HG03095 (cell line): ENCODE data around the gene SPATC1L.

Experiments
- ATAC-seq: cut with Tn5 transposase; IDR thresholded peaks from one replicate; pipeline ENCODE4 v1.9.1; 2021; ENCODE audit warnings: moderate library complexity; ENCODE audit not compliant: unreplicated experiment

Gene SPATC1L

GRCh38 chr21:46136739-46137349 lies 47.4 kb downstream of the SPATC1L start:
- ATAC-seq, result no peak

- ATAC-seq, result no peak
Observed at GRCh38 chr21:46135782-46136395, 48.4 kb downstream of the SPATC1L start.

GRCh38 chr21:46131838-46132651 lies 52.2 kb downstream of the SPATC1L start:
- no peak for ATAC-seq

- no peak for ATAC-seq
Observed at GRCh38 chr21:46131588-46131837, 52.7 kb downstream of the SPATC1L start.

GRCh38 chr21:46130831-46131587 lies 53.2 kb downstream of the SPATC1L start:
- no peak for ATAC-seq

GRCh38 chr21:46129846-46130651 lies 54.2 kb downstream of the SPATC1L start:
- ATAC-seq, result no peak

GRCh38 chr21:46128933-46129571 lies 55.2 kb downstream of the SPATC1L start:
- ATAC-seq, result no peak

- no peak for ATAC-seq
Observed at GRCh38 chr21:46128106-46128932, 55.9 kb downstream of the SPATC1L start.

GRCh38 chr21:46127239-46128105 lies 56.8 kb downstream of the SPATC1L start:
- ATAC-seq, result no peak

GRCh38 chr21:46126309-46127238 lies 57.7 kb downstream of the SPATC1L start:
- no peak for ATAC-seq

- no peak for ATAC-seq
Observed at GRCh38 chr21:46125846-46126301, 58.4 kb downstream of the SPATC1L start.

GRCh38 chr21:46124926-46125845 lies 59.1 kb downstream of the SPATC1L start:
- no peak for ATAC-seq

- no peak for ATAC-seq
Observed at GRCh38 chr21:46124083-46124925, 60.0 kb downstream of the SPATC1L start.

- no peak for ATAC-seq
Observed at GRCh38 chr21:46122758-46123683, 61.2 kb downstream of the SPATC1L start.
